HCT116 (cell line): Measurements from ENCODE around the gene TEX9. TPM values are rescaled to one million over a fixed set of nuclear protein-coding genes. Genes with fewer than 3 reads are reported as not detected.

Experiments used
- ATAC-seq: fragments of 200-7000 bp; cut with Tn5 transposase; 2 replicates; pipeline ENCODE4 v1.9.1; 2020; ENCODE audit warnings: mild to moderate bottlenecking, moderate library complexity
- BruUV-seq: library from RNA; stranded (reverse); fragments of 400-500 nt; replicated peaks from 2 replicates; lab custom pipeline; 2021; lab: Mats Ljungman, UMichigan
- CTCF ChIA-PET: fragments of 300-600 bp; sonication (Branson Sonifier 250); formaldehyde crosslinking; loops from one replicate; lab custom pipeline; 2021; ENCODE audit warnings: antibody characterized with exemption; lab: Charles Lee
- POLR2A ChIA-PET: fragments of 300-600, 350-600 bp; sonication (Branson Sonifier 250); formaldehyde crosslinking; loops from one replicate; lab custom pipeline; 2021; ENCODE audit warnings: antibody characterized with exemption; lab: Charles Lee
- RAD21 ChIA-PET, 2 experiments: fragments of 300-600 bp; sonication (Branson Sonifier 250); formaldehyde crosslinking; loops; one replicate each; lab custom pipeline; 2023; ENCODE audit warnings: low total read pairs in 2 of 2; ENCODE audit not compliant: uncharacterized antibody in 2 of 2, unreplicated experiment in 2 of 2, low non-redundant PET in 1 of 2; lab: Charles Lee
- DNase-seq: peaks from one replicate; pipeline ENCODE4 v3.0.0-alpha.2; 2010; ENCODE audit warnings: low read depth, low spot score
- H2AFZ ChIP-seq: fragments of 200-600 bp; shearing (Covaris generic), sonication (generic); 2 replicates; pipeline ENCODE4 v1.6.1; 2017; ENCODE audit warnings: low read depth, mixed run types, mixed read lengths, antibody characterized with exemption, low read length; ENCODE audit not compliant: poor library complexity, severe bottlenecking
- H3K27ac ChIP-seq: 2 replicates; pipeline ENCODE4 v1.5.1; 2012; ENCODE audit warnings: low read depth, low read length
- H3K27me3 ChIP-seq: fragments of 200-600 bp; sonication (generic); 2 replicates; pipeline ENCODE4 v1.6.1; 2016; ENCODE audit warnings: mixed run types, low read length, mixed read lengths; ENCODE audit not compliant: insufficient read depth
- H3K36me3 ChIP-seq, 2 experiments: fragments of 200-500 bp in 1 of 2; fragments of 200-600 bp in 1 of 2; sonication (Bioruptor generic) in 1 of 2; sonication (generic) in 1 of 2; 2 replicates each; pipeline versions ENCODE4 v1.5.1 to v1.6.1; 2014 to 2016; ENCODE audit warnings: low read length in 2 of 2, inconsistent platforms in 1 of 2, mixed read lengths in 1 of 2, mixed run types in 1 of 2; ENCODE audit not compliant: insufficient read depth in 2 of 2, control insufficient read depth in 1 of 2
- H3K4me1 ChIP-seq, 2 experiments: fragments of 200-600 bp in 1 of 2; sonication (generic) in 1 of 2; 2 replicates each; pipeline versions ENCODE4 v1.5.1 to v1.6.1; 2012 to 2017; ENCODE audit warnings: low read length in 2 of 2, inconsistent platforms in 1 of 2, mild to moderate bottlenecking in 1 of 2, mixed read lengths in 1 of 2, mixed run types in 1 of 2, moderate library complexity in 1 of 2; ENCODE audit not compliant: insufficient read depth in 2 of 2, control insufficient read depth in 1 of 2
- H3K4me2 ChIP-seq: fragments of 200-600 bp; sonication (generic); 2 replicates; pipeline ENCODE4 v1.6.1; 2017; ENCODE audit warnings: mixed run types, low read length, mixed read lengths
- H3K4me3 ChIP-seq, 2 experiments: fragments of 200-600 bp in 1 of 2; sonication (generic) in 1 of 2; replicated peaks in 1 of 2; 2 replicates each; pipeline ENCODE4 v1.5.1; 2011 to 2016; ENCODE audit warnings: low read length in 2 of 2, control low read depth in 1 of 2, low read depth in 1 of 2, mild to moderate bottlenecking in 1 of 2, mixed read lengths in 1 of 2, mixed run types in 1 of 2
- H3K79me2 ChIP-seq: fragments of 200-600 bp; sonication (generic); 2 replicates; pipeline ENCODE4 v1.6.1; 2017; ENCODE audit warnings: mild to moderate bottlenecking, mixed run types, low read length, moderate library complexity, mixed read lengths; ENCODE audit not compliant: insufficient read depth
- H3K9ac ChIP-seq: fragments of 200-600 bp; sonication (generic); 2 replicates; pipeline ENCODE4 v1.6.1; 2016; ENCODE audit warnings: low read length, mixed read lengths
- H3K9me2 ChIP-seq: fragments of 200-600 bp; sonication (generic), shearing (Covaris generic); 2 replicates; pipeline ENCODE4 v1.6.1; 2017; ENCODE audit warnings: mixed run types, mild to moderate bottlenecking, moderate library complexity; ENCODE audit not compliant: insufficient read depth
- H3K9me3 ChIP-seq, 2 experiments: fragments of 200-500 bp in 1 of 2; fragments of 200-600 bp in 1 of 2; sonication (Bioruptor generic) in 1 of 2; sonication (generic) in 1 of 2; 2 replicates each; pipeline ENCODE4 v1.6.1; 2014 to 2017; ENCODE audit warnings: low read length in 2 of 2, mixed read lengths in 2 of 2, inconsistent platforms in 1 of 2, low read depth in 1 of 2, mild to moderate bottlenecking in 1 of 2, mixed run types in 1 of 2, moderate library complexity in 1 of 2; ENCODE audit not compliant: control insufficient read depth in 1 of 2, insufficient read depth in 1 of 2
- H4K20me1 ChIP-seq: fragments of 200-600 bp; sonication (generic), shearing (Covaris generic); 2 replicates; pipeline ENCODE4 v1.6.1; 2017; ENCODE audit warnings: mixed run types, mild to moderate bottlenecking, moderate library complexity; ENCODE audit not compliant: insufficient read depth
- EGR1 ChIP-seq: IDR thresholded peaks from 2 replicates; pipeline ENCODE4 v1.6.1; 2012; ENCODE audit warnings: low read depth
- EZH2phosphoT487 ChIP-seq: fragments of 200-600 bp; IDR thresholded peaks from 2 replicates; pipeline ENCODE4 v1.6.1; 2018; ENCODE audit warnings: antibody characterized with exemption, borderline replicate concordance
- JUND ChIP-seq: IDR thresholded peaks from 2 replicates; pipeline ENCODE4 v1.6.1; 2012
- POLR2AphosphoS5 ChIP-seq: IDR thresholded peaks from 2 replicates; pipeline ENCODE4 v1.6.1; 2011; ENCODE audit warnings: mild to moderate bottlenecking, low read depth, low read length, moderate library complexity
- RAD21 ChIP-seq: IDR thresholded peaks from 2 replicates; pipeline ENCODE4 v1.6.1; 2012; ENCODE audit warnings: low read depth, mild to moderate bottlenecking
- SIN3A ChIP-seq: IDR thresholded peaks from 2 replicates; pipeline ENCODE4 v1.6.1; 2012; ENCODE audit warnings: low read depth
- SP1 ChIP-seq: IDR thresholded peaks from 2 replicates; pipeline ENCODE4 v1.6.1; 2012; ENCODE audit warnings: low read depth
- SRF ChIP-seq: IDR thresholded peaks from 2 replicates; pipeline ENCODE4 v1.6.1; 2012; ENCODE audit warnings: low read depth
- YY1 ChIP-seq: IDR thresholded peaks from 2 replicates; pipeline ENCODE4 v1.6.1; 2011; ENCODE audit warnings: low read length, low read depth, moderate library complexity, mild to moderate bottlenecking; ENCODE audit not compliant: insufficient replicate concordance; ENCODE audit errors: extremely low read depth
- intact Hi-C: fragments of 100-400 bp; cut with micrococcal nuclease; formaldehyde crosslinking; loops from 2 replicates; pipeline ENCODE4 v1.10.0; 2022
- total RNA-seq: library from RNA; stranded (reverse); gene quantifications from one replicate; pipeline ENCODE4 v1.2.1, GENCODE V29; 2021; ENCODE audit not compliant: unreplicated experiment
- TF ChIP-seq, protein P1 (sequence below): IDR thresholded peaks from 2 replicates; pipeline ENCODE4 v1.6.1; 2011; ENCODE audit warnings: mild to moderate bottlenecking, low read length, moderate library complexity; ENCODE audit not compliant: insufficient replicate concordance; ENCODE audit errors: extremely low read depth
- TF ChIP-seq, protein P2 (sequence below): IDR thresholded peaks from 2 replicates; pipeline ENCODE4 v1.6.1; 2012

The TEX9 gene
- total RNA-seq, 1 experiment from 2014 or later: 5.2 TPM

DNA sequence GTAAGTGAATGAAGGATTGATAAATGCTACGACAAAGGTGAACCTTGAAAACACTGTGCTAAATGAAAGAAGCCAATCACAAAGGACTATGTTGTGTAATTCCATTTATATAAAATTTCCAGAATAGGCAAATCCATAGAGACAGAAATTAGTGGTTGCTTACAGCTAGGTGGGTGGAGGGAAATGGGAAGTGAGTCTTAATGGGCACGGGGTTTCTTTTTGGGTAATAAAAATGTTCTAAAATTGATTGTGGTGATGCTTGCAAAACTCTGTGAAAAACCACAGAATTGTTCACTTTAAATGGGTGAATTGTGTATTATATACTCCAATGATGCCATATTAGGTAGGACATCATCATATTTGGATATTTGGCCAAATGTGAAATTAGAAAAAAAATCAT lies 20.9 kb upstream of the TEX9 start:
- H3K9me2 ChIP-seq: no peaks in the 10 kb centered on the region
- POLR2A ChIA-PET: no interaction called here
- H4K20me1 ChIP-seq: no peaks in the 10 kb centered on the region
- intact Hi-C loops: loop anchor here (10.0 kb wide), 1 partner anchor 50 kb away; no protein-coding TSS in a partner anchor
- H2AFZ ChIP-seq: no peak overlapping the region
- no TSS peak for BruUV-seq
- H3K36me3 ChIP-seq: no peaks in the 10 kb centered on the region
- RAD21 ChIA-PET: no interaction called here
- no peak for ATAC-seq
- H3K9me3 ChIP-seq: no peaks in the 10 kb centered on the region
- no peaks in the 10 kb centered on the region for H3K27me3 ChIP-seq
- H3K4me3 ChIP-seq: no peak overlapping the region
- H3K27ac ChIP-seq: no peak overlapping the region
- H3K4me2 ChIP-seq: no peak overlapping the region
- H3K4me1 ChIP-seq: no peaks in the 10 kb centered on the region
- DNase-seq: no peak
- H3K9ac ChIP-seq: no peak overlapping the region
- H3K79me2 ChIP-seq: no peaks in the 10 kb centered on the region
- CTCF ChIA-PET: no interaction called here
- TF ChIP-seq POLR2AphosphoS5 (no peak), SRF (no peak), SP1 (no peak), YY1 (no peak), SIN3A (no peak), JUND (no peak), EGR1 (no peak), EZH2phosphoT487 (no peak), RAD21 (no peak)
- TF ChIP-seq, protein P1, sequence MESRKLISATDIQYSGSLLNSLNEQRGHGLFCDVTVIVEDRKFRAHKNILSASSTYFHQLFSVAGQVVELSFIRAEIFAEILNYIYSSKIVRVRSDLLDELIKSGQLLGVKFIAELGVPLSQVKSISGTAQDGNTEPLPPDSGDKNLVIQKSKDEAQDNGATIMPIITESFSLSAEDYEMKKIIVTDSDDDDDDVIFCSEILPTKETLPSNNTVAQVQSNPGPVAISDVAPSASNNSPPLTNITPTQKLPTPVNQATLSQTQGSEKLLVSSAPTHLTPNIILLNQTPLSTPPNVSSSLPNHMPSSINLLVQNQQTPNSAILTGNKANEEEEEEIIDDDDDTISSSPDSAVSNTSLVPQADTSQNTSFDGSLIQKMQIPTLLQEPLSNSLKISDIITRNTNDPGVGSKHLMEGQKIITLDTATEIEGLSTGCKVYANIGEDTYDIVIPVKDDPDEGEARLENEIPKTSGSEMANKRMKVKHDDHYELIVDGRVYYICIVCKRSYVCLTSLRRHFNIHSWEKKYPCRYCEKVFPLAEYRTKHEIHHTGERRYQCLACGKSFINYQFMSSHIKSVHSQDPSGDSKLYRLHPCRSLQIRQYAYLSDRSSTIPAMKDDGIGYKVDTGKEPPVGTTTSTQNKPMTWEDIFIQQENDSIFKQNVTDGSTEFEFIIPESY: no peak
- TF ChIP-seq, protein P2, sequence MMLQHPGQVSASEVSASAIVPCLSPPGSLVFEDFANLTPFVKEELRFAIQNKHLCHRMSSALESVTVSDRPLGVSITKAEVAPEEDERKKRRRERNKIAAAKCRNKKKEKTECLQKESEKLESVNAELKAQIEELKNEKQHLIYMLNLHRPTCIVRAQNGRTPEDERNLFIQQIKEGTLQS: no peak
- TF ChIP-seq, all 23 proteins: peak for 0
